Left cardiac atrium (tissue), 4 donors: ENCODE results near the gene PGBD5. TPM values are rescaled to one million over a fixed set of nuclear protein-coding genes. Genes with fewer than 3 reads are reported as not detected.

Source experiments
- ATAC-seq, 2 donors: fragments of 200-7000 bp; cut with Tn5 transposase; one replicate each; pipeline ENCODE4 v1.9.1; 2020; ENCODE audit warnings: mild to moderate bottlenecking in 2 of 2, moderate library complexity in 2 of 2
- DNase-seq: peaks from one replicate; pipeline ENCODE4 v3.0.0-alpha.2; 2020
- intact Hi-C, 2 donors: fragments of 100-400 bp; cut with DNase I; formaldehyde crosslinking; loops; one replicate each; pipeline versions ENCODE4 v1.14.1 to v1.15.1; 2022 to 2023
- total RNA-seq, 2 donors: library from RNA; stranded (reverse); fragmentation: NEBNext Ultra II Directional; extraction: Animal tissue kit (Norgen Biotek cat#: 25700); gene quantifications; one replicate each; pipeline ENCODE4 v1.2.1, GENCODE V29; 2021
- donor health status: DM: no; HTN: yes; CAD: no.
- donor health status: DM: no; HTN: yes; CAD: no; lungs with severe emphysema.
- donor health status: DM: yes; HTN: yes; CAD: no.
- donor health status: Dilated cardiomyopathy.

The PGBD5 gene
- total RNA-seq, 2 donors from 2014 or later, result 19.6 to 24.8 TPM

DNA sequence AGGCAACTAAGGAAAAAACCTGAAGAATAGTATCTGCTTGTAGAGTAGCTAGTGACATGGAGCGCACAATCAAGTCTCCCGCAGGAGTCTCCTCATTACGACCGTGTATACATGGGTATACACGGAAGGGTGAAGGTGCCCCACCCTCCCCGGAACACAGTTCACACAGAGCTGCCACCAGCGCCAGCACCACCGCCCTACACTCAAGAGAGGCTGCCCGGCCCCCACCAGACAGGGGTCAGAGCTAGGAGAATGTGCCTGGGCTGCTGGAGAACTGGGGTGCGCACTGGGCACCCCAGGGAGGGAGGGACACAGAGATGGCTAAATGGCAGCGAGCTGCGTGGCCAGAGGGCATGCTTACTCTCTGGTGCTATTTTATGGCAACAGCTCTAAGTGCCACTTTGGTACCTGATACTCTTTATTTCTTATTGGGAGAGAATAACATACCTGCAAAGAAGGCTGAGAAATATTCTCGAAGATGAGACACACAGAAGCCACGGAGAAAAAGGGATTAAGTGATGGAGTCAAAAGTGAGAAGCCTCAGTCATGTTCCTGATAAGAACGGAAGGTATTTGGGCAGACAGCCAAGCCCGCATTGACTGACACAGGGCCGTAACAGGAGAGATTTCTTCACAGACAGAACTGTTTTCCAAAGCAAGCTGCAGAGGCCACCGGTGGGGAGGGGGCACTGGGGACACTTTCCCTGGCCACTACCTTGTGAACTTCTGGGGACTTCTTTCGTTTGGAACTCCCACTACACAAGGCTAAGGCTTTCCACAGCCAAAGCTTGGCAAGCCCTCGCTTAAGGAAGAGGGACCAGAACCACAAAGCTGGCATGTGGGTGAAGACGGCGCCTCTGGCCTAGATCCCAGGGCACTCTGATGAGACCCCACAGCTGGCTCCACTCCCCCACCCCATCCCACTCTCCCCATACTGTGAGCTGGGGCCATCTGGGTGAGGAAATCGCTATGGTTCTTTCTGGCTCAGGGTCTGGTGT, 108.0 kb downstream of the PGBD5 start:
- ATAC-seq (no peak), DNase-seq (peak; percentile 56)
- intact Hi-C loops, result no loop called here

DNA sequence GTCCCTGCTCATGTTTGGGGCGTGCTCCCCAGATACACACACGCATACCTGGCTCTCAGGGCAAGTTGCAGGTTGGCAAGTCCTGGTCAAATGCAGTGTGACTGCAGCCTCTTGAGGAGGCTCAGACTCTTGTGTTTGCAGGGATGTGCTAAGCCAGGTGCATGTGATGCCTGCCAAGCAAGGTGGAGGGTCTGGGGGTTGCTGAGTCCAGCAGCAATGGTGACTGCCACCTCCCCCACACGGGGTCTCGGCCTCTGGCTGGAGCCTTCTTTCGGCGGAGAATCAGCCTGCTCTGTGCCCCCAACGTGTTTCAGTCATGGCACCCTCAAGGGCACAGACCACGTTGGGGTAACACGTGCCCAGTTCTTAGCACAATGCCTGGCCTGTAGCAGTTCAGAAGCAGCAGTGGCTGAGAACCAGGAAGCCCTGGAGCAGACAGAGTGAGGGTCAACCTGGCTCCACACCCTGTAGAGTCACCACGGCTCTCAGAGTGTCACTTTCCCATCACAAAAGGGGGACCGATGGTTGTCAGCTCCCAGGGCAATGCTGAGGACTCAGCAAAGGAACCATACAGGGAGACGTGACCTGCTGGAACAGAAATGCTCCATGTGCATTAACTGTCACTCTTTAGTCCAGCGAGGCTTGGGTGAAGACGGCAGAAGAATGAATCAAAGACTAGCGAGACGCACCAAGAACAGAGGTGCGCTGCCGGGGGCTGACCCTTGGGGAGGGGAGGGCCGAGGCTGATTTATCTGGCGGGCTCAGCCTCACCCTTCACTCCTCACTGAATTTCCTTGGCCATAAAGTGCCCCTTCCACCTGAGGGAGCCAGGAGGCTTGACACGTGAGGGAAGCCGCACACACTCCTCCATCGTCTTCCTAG, 109.0 kb downstream of the PGBD5 start:
- ATAC-seq, result no peak
- intact Hi-C loops, result no loop called here
- DNase-seq, result no peak

DNA sequence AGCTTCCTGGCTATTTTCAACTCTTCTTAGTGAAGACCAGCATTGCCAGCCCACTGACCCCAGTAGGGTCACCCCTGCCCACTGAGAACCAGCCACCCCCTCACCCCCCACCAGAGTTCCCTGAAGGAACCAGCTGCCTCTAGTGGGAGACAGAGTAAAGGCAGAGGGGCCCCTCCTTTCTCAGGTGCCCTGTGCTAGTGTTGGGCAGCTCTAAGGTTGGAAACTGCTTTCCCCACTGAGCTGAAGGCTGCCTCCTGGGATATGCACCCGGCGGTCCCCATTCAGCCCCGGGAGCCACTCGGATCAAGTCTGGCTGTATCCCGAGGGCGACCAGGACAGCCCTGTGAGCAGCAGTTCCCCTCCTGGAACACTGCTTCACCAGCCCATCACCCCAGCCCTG, 111.0 kb downstream of the PGBD5 start:
- ATAC-seq, result no peak
- DNase-seq, result no peak
- intact Hi-C loops, result no loop called here

DNA sequence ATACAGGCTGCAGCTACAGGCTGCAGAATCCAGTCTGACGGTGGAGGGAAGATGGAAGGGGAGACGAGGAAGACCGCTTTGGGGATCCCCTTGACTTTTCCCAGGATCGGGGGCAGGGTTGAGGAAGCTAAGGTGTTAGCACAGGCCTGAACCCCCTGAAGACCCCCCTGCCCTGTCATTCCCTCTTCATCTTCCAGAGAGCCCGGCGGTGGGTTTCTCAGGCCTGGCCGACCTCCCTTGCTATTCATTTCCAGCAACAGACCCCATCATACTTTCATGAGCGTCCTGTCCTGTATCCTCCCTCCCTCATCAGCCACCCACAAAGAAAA, 112.0 kb downstream of the PGBD5 start:
- intact Hi-C loops, result no loop called here
- no peak for DNase-seq
- no peak for ATAC-seq

DNA sequence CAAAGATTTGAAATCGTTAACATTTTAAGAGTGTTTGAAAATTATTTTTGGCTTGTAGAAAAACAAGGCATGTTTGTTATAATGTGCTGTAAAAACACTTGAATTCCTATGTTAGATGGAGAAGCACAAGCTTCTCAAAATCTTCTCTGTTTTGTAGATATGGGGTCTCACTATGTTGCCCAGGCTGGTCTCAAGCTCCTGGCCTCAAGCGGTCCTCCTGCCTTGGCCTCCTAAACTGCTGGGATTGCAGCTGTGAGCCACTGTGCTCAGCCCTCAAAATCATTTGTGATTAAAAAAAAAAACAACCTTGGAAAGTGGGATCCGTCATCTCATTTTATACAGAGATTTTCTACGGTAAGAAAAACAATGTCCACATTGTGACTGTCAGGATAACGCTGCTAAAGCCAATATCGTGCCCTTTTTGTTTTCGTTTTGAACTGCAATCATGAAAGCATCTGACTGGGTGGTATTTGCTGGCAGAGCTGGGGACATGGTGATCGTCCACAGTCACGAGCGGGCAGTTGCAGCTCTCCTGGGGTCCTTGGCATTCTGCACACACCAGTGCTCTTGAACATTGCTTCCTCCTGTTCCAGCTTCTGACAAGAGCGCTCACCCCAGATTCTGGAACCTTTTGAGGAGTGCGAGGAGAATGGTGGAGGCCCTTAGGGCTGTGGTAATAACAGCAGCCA, 112.5 kb downstream of the PGBD5 start:
- no peak for ATAC-seq
- intact Hi-C loops, result no loop called here

DNA sequence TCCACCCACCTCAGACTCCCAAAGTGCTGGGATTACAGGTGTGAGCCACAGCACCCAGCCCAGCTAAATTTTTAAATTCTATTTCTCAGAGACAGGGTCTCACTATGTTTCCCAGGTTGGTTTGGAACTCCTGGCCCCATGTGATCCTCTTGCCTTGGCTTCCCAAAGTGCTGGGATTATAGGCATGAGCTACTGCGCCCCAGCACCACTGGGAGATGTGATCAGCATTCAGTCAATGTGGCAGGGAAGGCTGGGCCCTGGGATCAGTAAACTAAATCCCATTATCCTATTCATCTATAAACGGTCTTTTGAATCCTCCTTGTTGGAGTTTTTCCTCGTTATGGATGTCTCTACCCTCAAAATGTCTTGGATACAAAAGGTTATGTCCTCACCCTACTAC, 113.5 kb downstream of the PGBD5 start:
- intact Hi-C loops, result no loop called here
- no peak for DNase-seq
- no peak for ATAC-seq

More for the DNA sequence above, 112.5 kb downstream of the PGBD5 start:
- DNase-seq, result no peak

DNA sequence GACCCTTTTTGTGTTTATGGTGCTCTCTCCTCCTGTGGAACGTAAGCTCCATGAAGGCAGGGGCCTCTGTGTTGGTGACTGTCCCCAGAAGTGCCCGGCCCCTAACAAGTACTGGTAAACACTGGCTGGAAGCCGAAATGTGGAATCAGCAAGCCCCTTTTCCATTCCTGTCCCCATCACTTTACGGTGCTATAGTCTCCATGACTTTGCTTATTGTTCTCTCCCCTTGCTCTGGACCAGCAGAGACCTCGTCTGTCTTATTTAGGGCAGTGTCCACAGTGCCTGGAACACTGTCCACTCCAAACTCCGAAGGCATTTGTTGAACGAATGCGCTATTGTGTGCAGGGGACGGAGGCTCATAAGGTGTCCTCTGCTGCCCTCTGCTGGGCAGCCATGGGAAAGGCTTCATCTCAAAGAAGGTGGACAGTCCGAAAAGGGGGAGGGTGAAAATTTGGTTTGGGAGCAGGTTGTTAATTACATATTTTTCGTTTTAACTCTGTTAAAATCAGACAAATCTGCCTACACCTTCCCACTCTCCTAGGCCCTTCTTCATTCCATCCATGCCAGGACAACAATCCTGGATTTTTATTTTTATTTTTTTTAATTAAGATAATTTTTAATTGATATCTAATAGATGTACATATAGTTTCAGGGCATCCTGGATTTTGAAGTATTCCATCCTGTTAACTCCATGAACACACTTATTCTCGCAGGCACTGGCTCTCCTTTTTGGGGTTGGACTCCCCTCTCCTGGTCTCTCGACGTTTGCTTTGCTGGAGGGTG, 115.6 kb downstream of the PGBD5 start:
- DNase-seq (peak; percentile 79), ATAC-seq (peak; percentile 84 to 88)
- intact Hi-C loops, result loop anchor here in 1 of 2 donors (2.0 kb wide), 1 partner anchor 650 kb away; no protein-coding TSS in a partner anchor

DNA sequence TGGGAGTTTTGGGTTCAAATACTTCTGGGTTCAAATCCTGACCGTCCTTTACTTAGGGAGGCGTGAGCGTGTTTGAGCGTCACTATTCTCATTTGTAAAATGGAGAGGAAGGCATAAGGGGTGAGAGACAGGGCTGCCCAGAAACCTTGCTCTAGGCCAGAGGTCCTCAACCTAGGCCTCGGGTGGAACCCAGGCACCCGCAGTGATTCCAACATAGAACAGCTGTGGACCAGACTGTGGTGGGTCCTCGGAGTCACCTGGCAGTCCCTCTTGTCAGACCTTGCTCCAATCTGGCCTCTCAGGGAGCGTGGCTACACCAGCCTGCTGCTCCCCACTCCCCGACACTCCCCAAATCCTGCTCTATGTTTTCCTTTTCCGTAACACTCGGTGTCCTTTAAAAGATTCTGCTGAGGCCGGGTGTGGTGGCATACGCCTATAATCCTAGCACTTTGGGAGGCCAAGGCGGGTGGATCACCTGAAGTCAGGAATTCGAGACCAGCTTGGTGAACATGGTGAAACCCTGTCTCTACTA, 116.4 kb downstream of the PGBD5 start:
- ATAC-seq (no peak), DNase-seq (no peak)
- intact Hi-C loops, result loop anchor here (2.0 to 10.0 kb wide), 2 partner anchors 645 to 649 kb away; no protein-coding TSS in a partner anchor

DNA sequence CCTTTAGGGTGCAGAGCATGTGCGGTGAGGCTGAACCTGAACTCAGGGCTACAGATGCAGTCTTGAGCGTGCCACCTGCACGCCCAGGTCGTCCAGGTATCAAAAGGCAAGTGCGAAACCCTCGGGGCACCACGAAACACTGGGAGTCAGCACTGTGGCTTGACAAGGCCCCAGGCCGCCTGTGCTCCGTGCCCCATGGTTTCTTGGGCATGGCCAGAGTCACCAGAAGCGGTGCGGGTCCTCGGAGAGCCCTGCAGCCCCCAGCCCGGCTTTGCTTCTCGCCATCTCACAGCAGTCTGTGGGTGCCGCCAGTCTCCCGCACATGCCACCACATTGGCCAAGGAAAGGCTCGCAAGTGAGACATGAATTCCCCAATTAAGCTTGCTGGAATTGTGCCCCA, 117.3 kb downstream of the PGBD5 start:
- ATAC-seq (no peak), DNase-seq (no peak)
- intact Hi-C loops, result loop anchor here in 1 of 2 donors (10.0 kb wide), 1 partner anchor 644 kb away; no protein-coding TSS in a partner anchor

DNA sequence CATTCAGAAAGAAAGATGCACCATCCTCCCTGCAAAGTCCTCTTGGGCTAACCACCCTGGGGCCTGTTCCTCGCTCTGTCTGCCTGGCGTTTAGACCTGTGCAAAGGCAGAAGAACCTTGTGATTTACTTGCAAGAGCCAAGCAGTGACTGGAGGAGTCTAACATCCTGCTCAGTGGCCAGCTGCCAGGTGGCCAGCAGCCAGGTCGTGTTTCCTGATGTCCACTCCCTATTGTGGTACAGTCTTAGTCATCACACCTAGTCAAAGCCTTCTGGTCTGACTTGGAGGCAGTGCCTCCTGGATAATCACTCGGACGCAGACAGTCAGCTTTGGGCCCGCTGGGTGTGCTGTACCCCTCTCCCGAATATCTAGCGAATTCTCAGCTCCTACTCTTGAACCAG, 118.1 kb downstream of the PGBD5 start:
- intact Hi-C loops, result loop anchor here in 1 of 2 donors (10.0 kb wide), 1 partner anchor 643 kb away; no protein-coding TSS in a partner anchor
- peak; percentile 87 for DNase-seq
- ATAC-seq, result peak; percentile 20 to 81

DNA sequence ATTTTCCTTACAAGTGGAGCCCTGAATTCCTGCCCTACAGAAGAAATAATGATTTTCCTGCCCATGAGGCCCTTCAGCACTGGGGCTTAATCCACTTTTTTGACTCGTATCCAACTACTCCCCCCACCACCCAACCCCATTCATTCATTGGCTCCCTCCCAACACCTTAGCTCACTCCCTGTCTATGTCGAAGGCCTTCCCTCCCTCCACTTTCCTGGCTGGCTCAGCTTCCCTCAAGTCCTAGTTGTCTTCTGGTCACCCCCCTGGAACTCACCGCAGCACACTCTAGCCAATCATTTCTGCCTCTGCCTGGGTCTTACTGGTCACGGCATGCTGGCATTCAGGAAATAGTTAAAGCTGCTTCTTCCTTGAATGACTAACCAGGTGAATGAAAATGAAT, 118.9 kb downstream of the PGBD5 start:
- intact Hi-C loops, result loop anchor here in 1 of 2 donors (10.0 kb wide), 1 partner anchor 642 kb away; no protein-coding TSS in a partner anchor
- ATAC-seq (no peak), DNase-seq (no peak)

DNA sequence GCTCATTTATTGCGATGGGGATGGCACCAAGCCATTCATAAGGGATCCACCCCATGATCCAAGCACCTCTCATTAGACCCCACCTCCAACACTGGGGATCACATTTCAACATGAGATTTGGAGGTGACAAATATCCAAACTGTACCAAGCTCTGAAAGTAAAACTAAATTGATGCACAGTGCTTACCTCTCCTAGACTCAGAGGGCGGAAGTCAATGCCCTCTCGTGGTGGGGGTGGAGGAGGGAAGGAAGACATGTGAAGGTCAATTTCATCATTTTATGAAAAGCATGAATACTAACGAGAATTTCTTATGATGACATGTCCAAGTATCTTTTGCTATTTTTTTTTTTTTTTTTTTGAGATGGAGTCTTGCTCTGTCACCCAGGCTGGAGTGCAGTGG, 120.0 kb downstream of the PGBD5 start:
- DNase-seq, result no peak
- intact Hi-C loops, result loop anchor here in 1 of 2 donors (10.0 kb wide), 1 partner anchor 641 kb away; no protein-coding TSS in a partner anchor
- ATAC-seq, result no peak

DNA sequence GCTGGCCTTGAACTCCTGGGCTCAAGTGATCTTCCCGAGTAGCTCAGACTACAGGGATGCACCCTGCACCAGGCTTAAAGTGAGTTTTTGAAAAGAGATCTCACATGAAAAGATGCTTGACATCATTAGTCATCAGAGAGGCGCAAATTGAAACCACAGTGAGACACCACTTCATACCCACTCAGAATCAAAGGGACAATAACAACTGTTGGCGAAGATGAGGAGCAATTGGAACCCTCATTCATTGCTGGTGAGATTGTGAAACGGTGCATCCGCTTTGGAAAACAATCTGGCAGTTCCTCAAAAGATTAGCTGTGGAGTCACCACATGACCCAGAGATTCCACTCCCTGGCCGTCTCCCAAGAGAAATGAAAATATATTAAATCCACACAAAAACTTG, 122.3 kb downstream of the PGBD5 start:
- peak; percentile 42 for DNase-seq
- intact Hi-C loops, result loop anchor here in 1 of 2 donors (10.0 kb wide), 1 partner anchor 639 kb away; no protein-coding TSS in a partner anchor
- ATAC-seq, result peak; percentile 70

DNA sequence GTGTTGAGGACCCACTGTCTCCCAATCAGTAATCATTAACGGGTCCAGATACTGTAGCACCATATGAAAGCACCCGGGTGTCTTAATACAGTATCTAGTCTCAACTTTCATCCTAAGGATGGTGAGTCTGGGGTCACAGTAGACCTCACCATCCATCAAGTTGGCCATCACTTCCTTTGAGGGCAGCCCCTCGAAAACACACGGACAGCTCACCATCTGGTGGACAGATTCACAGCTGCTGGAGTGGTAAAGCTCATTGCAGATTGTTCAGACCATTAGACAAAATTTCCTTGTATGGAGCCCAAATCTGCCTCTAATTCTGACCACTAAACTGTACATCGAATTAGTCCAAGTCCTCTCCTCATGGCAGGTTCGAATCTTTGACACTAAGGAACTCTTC, 123.1 kb downstream of the PGBD5 start:
- intact Hi-C loops, result loop anchor here in 1 of 2 donors (10.0 kb wide), 1 partner anchor 638 kb away; no protein-coding TSS in a partner anchor
- DNase-seq (no peak), ATAC-seq (no peak)

DNA sequence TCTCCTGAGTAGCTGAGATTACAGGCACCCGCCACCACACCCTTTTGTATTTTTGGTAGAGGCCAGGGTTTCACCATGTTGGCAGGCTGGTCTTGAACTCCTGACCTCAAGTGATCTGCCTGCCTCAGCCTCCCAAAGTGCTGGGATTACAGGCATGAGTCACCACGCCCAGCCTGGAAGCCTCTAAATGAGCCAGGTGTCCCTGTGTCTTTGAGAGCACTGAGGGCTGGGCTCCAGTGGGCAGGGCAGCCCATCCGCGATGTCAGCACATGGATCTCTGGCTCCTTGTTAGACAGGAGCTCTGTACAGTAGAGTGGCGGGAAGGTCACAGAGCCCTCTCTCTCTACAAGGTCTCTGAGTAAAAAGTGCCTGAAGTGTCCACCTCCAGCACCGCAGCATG, 124.3 kb downstream of the PGBD5 start:
- ATAC-seq, result no peak
- no peak for DNase-seq
- intact Hi-C loops, result loop anchor here in 1 of 2 donors (10.0 kb wide), 1 partner anchor 637 kb away; no protein-coding TSS in a partner anchor

DNA sequence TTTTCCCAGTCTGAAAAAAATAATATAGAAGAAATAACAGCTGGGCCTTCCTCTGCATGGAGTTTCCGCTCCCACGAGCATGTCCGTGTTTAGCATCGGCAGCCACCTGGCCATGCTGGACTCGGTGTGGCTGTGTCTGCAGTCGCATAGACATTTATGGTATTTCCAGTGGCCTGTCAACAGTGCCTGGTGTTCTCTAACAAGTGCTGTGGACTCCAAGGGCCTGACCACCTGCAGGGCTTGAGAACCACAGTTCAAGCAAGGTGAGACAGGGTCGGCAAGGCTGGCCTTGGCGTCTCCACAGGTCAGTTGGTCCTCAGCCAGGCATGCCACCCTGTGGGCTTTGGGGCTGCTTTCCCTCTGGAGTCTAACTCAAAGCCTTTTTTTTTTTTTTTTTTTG, 124.8 kb downstream of the PGBD5 start:
- intact Hi-C loops, result loop anchor here in 1 of 2 donors (10.0 kb wide), 1 partner anchor 637 kb away; no protein-coding TSS in a partner anchor
- DNase-seq (no peak), ATAC-seq (peak in 1 of 2 donors; percentile 42)
